Measurements from ENCODE around the gene PHB1.
"Not testable (repeated sequence)": the region's sequence is repeated elsewhere in the genome, so short reads cannot be mapped to it uniquely, and the experiment has no call there.

Gene PHB1

DNA sequence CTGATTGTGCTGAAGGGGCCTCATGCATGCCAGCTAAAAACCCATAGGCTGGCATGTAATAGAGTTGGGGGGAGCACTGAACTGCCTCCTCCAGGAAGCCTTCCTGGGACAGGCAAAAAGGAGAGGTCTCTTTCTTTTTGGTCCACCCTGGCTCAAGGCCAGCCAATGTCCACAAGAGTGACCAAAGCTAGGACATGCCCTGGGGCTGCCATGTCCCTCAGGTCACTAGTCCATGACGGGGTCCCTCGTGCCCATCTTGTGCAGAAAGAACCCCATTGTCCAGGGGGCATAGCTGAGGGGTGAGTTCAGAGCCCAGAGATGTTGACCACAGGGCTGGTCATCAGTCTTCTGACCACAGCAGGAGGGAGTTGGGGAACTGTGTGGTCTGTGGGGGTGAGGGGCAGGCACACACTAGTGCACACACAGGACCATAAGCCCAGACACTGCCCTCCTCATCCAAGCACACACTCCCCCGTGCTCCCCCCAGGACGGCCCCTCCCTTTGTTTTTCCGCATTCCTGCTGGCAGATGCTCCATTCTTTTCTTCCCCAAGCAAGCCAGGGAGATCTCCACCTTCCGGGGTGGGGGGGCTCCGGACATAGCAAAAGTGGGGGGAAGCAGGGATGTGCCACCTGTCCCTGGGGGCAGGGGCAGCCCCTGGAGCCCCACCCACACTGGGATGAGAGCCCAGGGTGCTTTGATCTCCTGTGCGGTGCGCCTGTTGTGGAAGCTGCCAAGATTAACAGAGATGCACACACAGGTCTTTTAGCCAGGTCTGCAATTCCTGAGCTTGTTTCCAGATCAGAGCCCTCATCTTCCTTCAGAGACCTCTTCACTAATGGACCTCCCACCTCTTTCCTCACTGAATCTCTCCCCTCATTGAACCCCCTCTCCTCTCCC is 25.2 kb upstream of the PHB1 start:
- no peak for DNase-seq (ENCODE audit: low read depth in 3 of 3)

DNA sequence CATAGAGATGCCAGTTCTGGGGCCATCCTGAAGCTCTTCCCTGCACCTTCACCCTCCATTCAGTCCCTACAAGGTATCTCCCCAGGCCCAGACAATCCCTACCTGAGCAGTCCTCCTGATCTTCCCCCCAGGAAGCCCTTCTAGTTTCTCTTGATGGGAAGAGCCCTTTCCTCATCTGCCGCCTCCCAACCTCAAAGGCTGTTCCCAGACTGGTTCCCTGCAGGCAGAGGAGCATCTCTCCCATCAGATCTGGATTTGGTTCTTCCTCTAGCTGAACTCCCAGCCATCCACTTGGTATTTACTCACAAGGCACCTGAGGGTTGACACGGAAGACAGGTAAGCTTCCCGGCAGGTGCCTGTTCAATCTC is 24.6 kb upstream of the PHB1 start:
- no peak for DNase-seq (ENCODE audit: low read depth in 3 of 3)

DNA sequence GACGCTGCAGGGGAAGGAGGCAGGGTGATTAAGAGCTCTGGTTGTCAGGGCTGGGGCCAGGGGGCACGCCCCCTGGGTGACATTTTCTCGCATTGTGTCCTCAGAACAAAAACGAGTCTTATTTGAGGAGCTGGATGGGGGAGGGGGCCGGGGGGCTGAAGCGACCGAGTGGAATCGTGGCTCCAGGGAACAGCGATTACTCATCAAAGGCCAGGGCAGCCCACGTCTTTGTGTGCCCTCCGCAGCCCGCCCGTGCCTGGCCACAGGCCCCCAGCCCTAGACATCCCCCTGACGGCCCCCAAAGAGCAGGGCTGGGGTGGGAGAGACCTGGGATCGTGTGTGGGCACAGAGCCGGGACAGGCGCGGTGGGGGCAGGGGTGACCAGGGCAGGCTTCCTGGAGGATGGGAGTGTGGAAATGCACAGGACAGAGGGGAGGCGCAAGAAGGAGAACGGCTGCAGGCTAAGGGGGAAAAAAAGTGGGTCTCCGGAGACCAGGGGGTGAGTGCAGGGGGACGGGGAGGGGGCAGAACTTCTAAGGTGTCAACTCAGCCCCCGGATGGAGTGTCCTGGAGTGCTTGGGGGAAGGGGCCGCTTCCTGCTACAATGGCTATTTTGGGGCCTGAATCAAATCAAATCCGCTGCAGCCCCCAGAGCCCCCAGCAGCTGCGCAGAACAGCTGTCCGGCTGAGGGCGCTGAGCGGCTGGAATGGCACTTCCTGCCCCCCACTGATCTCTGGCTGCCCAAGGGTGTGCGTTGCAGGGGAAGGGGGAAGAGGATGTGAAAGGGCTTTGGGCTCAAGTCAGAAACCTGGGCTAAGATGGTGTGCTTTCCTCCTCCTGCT is 24.0 kb upstream of the PHB1 start:
- DNase-seq (ENCODE audit: low read depth in 3 of 3) = no peak

DNA sequence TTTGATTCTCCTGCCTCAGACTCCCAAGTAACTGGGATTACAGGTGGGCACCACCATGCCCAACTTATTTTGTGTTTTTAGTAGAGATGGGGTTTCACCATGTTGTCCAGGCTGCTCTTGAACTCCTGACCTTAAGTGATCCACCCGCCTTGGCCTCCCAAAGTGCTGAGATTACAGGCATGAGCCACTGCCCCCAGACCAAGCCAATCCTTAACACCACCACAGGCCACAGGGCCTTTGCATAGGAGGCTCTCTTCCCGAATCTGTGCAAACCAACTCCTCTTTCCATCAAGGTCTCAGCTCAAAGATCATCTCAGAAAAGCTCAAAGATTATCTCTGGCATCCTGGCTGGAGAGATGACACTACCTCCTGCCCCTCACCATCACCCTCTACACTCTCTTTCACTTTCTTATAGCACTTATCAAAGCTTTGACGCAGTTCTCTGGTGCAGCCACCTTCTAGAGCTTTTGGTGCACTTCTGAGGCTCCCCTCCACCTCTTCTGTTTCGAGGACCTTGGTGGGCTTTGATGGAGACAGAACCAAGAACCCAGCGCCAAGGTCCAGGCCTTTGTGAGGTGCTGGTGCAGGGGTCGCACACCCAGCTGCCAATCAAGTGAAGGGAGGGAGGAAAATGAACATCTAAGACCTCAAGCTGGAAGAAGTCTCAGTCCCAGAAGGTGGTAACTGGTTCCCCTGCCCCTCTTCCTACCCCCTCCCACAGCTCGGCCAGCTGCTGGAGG is 23.2 kb upstream of the PHB1 start:
- no peak for DNase-seq (ENCODE audit: low read depth in 3 of 3)

DNA sequence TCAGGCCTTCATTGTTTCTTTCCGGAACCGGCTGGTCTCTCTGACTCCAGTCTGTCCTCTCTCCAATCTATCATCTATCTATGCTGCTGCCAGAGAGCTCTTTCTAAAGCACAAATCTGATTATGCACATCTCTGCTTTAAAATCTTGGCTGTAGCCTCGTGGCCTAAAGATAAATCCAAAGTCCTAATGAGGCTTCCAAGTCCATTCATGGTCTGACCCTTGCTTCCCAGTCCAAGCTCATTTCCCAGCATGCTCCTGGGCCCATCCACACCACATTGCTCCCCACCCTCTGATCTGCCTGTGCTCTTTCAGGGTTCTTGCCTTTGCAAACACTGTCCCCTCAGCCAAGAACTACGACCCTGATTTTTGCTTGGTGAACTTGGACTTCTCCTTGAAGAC is 21.5 kb upstream of the PHB1 start:
- DNase-seq (ENCODE audit: low read depth in 3 of 3) = no peak

DNA sequence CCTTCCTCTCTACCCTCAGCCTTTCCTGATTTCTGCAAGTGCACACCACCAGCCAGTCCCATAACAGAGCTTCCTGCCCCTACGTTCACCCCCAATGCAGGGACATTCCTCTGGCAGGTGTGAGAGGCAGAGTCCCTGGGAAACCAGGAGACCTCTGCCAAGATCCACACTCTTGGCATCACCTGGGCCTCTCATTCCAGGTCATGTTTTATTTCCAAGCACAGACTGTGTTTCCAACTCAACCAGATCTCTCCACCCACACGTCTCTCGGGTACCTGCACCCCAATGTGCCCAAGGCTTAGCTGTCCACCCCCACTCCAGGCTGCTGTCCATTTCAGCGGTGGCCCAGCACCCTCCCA is 21.0 kb upstream of the PHB1 start:
- no peak for DNase-seq (ENCODE audit: low read depth in 3 of 3)

DNA sequence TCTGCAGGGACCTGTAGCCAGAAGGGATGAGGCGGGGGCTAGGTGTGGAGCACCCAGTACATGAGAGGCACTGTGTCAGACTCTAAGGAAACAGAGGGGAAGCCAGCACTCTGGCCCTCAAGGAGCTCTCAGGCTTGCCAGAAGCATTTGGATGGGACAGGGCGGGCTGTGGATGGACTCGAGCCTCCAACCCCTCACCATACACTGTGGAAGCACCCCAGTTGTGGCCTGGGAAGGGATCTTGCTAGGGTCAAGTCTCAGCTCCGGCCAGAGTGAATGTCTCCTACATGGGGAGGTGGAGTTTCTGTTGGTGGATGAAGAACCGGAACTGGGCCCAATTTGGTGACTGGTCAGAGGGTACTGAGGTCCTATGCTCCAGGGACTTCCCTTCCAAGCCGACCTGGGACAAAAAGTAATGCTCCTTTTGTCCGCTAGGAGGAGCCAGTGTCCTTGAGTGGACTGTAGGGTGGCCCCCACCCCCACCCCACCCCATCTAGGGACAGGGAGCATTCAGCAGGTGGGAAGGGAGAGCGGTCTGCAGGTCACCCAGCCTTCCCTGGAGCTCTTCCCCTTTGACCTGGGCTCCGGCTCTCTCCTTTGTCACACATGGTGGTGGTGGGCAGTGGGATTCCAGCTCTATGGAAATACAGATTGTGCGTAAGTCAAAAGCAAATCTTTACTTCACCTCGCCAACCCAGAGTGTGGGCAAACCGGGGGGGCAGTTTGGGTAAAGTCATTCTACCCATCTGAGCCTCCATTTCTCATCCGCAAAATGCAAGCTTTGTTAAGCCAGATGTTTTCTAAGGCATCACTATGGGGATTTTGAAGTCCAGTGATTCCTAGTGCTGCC is 20.4 kb upstream of the PHB1 start:
- peak in 2 of 3 experiments; percentile 16 to 27 for DNase-seq (ENCODE audit: low read depth in 3 of 3)

DNA sequence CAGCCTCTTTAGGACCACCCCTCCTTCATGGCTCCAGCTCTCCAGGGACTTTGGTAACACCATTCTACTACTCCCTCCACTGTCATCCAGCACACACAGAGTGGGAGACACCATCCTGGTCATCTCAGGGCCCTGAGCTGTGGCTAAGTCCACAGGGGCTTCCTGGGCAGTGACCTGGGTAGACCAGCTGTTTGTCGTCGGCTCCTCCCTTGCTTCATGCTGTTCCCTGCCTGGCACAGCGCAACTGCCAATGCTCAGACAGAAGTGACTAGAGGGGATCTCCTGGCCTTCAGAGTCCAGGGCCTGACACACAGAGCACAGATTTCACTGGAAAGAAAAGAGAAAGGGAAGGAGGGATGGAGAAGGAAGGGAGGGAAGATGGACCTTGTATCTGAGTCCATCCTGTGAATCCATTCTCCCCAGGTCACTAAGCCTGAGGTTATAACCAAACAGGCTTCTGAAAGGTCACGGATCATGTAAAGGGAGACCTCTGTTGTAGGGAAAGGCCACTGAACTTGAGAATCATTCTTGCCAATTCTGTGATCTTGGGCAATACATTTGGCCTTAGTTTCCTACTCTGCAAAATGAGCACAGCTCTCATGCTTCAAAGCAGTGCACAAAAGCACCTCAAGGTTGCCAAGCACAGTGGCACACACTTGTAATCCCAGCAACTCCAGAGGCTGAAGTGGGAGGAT is 18.5 kb upstream of the PHB1 start:
- DNase-seq (ENCODE audit: low read depth in 3 of 3) = no peak

DNA sequence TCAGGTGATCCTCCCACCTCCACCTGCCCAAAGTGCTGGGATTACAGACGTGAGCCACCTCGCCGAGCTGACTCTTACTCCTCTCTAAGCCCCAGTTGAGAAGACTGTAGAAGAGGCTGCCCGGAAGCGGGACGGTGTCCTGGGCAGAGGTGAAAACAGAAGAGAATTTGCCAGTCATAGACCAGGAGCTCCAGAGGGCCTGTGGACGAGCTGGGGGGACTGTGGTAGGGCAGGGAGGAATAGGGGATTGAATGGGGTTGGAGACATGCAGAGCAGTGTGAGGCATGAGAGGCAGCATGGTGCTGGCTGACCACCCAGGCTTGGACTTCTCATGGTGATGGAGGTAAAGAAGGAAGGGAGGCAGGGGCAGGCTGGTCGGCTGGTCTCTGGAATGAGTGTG is 17.1 kb upstream of the PHB1 start:
- DNase-seq (ENCODE audit: low read depth in 3 of 3) = no peak

DNA sequence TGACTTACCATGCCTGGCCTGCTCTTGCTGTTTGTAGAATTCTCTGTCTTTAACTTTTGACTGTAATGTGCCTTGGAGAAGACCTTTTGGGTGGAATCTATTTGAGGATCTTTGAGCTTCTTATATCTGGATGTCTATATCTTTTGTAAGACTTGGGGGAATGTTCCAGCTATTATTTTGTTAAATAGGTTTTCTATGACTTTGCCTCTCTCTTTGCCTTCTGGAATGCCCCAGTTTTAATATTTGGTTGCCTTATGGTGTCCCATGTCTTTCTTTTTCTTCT is 10.3 kb upstream of the PHB1 start:
- no peak for DNase-seq (ENCODE audit: low read depth in 3 of 3)

DNA sequence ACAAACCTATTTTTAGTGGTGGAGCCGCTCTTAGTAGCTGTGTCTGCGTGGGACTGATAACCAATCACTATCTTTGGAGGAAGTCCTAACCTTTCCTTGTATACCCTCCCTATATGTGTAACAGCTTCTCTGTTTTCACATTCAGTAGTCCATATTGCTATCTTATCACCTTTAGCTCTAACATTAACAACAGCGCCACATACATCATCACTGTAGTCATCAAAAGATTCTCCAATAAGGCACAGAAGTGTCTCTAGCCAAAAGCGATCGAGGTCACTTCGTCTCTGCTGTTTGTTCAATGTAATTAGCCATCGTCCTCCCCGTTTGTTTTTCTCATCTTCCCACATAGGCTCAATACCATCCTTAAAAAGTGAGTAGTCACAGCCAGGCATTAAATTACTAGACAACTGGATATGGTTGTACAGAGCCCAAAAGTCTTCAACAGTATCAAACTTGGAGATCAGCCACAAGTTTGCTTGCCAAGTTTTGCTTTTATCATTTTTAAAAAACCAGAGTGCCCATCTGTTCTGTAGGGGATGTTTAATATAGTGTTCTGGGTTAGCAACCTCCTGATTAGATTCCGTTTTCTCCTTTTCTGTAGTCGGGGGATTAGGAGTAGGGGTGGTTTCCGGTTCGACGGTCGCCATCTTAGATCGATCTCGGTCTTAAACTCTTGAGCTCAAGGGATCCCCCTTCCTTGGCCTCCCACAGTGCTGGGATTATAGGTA is 9.8 kb upstream of the PHB1 start:
- not testable (repeated sequence) for DNase-seq (ENCODE audit: low read depth in 3 of 3)

DNA sequence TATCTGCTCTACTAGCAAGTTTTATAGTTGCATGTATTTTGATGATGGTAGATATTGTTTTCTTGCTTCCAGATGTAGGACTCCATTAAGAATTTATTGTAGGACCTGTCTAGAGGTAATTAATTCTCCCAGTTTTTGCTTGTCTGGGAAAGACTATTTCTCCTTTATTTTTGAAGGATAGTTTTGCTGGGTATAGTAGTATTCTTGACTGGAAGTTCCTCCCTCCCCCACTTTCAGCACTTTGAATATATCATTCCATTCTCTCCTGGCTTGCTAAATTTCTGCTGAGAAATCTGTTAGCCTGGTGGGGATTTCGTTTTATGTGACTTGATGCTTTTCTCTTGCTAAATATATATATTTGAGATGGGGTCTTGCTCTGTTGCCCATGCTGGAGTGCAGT is 8.0 kb upstream of the PHB1 start:
- no peak for DNase-seq (ENCODE audit: low read depth in 3 of 3)

DNA sequence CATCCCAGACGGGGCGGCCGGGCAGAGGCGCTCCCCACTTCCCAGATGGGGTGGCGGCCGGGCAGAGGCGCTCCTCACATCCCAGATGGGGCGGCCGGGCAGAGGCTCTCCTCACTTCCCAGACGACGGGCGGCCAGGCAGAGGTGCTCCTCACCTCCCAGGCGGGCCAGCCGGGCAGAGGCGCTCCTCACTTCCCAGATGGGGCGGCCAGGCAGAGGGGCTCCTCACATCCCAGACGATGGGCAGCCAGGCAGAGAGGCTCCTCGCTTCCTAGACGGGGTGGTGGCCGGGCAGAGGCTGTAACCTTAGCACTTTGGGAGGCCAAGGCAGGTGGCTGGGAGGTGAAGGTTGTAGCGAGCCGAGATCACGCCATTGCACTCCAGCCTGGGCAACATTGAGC is 5.1 kb upstream of the PHB1 start:
- DNase-seq (ENCODE audit: low read depth in 3 of 3) = not testable (repeated sequence)

DNA sequence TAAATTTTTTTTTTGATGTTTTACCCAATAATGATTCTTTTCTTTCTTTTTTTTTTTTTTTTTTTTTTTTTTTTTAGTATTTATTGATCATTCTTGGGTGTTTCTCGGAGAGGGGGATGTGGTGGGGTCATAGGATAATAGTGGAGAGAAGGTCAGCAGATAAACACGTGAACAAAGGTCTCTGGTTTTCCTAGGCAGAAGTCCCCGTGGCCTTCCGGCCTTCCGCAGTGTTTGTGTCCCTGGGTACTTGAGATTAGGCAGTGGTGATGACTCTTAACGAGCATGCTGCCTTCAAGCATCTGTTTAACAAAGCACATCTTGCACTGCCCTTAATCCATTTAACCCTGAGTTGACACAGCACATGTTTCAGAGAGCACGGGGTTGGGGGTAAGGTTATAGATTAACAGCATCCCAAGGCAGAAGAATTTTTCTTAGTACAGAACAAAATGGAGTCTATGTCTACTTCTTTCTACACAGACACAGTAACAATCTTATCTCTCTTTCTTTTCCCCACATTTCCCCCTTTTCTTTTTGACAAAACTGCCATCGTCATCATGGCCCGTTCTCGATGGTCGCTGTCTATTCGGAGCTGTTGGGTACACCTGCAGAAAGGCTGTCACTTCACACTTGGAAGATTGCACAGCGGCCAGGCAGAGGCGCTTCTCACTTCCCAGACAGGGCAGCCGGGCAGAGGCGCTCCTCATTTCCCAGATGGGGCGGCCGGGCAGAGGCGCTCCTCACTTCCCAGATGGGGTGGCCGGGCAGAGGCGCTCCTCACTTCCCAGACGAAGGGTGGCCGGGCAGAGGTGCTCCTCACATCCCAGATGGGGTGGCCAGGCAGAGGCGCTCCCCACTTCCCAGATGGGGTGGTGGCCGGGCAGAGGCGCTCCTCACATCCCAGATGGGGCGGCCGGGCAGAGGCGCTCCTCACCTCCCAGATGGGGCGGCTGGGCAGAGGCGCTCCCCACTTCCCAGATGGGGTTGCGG is 4.4 kb upstream of the PHB1 start:
- DNase-seq (ENCODE audit: low read depth in 3 of 3) = not testable (repeated sequence)

DNA sequence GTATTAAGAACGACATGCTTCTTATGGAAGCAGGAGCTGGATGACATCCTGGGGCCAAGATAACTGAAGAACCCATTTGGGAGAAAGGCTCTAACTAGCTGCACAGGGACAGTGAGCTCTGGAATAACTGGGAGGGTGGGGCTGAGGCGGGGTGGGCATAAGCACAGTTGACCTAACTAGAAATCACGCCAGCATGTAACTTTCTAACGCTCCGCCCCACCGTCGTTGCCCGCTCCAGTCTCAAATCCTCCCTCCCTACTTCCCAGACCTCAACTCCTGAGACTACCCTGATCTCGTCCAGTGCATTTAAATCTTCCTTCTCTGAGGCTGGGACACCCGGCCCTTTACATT is 436 bp downstream of the PHB1 start:
- DNase-seq (ENCODE audit: low read depth in 3 of 3) = no peak

DNA sequence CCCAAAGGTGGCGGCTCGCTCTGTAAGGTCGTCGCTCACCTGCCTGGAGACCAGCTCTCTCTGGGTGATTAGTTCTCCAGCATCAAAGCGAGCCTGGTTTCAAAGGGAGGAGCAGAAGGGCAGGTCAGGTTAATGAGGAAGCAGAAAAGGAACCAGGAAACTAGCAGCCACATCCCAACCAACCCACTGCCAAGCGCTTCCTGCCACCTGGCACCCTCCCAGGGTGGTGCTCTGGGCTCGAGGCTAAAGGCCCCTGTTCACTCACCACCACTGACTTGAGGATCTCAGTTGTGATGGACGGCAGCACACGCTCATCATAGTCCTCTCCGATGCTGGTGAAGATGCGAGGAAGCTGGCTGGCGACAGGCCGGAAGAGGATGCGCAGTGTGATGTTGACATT is 5.6 kb downstream of the PHB1 start:
- DNase-seq (ENCODE audit: low read depth in 3 of 3) = no peak

DNA sequence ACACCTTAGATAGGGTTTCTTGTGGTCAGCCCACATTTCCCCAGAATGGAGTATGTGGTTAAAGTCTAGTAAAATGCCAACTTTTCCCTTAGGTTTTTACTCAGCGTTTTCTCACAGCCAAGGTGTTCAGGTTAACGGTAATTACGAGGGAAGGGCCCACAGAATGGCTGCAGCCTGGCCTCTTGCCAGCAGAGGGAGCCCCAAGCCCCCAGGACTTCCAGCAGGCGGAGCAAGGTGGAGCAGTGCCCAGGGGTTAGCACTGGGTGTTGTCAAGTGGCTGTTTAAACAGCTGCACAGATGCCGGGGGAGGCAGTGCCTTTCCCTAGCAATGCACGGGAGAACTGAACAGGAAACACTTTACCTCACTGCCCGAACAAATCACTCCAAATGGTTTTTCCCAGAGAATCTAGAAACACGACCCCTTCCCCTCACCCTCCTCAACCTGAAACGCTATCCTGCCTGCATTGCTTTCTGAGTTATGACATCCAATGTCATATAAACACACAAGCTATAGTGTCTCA is 6.6 kb downstream of the PHB1 start:
- DNase-seq (ENCODE audit: low read depth in 3 of 3) = peak; percentile 69 to 86 (median 72)

DNA sequence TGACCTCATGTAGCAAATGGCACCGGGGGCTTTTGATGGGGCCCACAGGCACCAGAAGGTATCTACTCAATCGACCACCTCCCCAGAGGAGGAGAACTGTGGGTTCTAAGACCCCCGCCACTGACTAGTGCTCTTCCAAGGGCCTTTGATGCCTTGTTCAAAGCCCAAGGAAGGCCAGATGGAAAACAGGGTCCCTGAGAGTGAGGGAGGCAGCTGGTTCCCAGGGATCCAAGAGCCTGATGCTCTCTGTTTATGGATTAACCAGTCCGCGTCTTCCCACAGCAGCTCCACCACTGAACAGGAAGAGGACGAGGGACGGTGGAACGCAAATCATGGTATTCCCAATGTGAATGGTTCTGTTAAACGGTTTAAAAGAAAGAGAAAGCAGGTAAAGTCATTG is 7.6 kb downstream of the PHB1 start:
- no peak for DNase-seq (ENCODE audit: low read depth in 3 of 3)

DNA sequence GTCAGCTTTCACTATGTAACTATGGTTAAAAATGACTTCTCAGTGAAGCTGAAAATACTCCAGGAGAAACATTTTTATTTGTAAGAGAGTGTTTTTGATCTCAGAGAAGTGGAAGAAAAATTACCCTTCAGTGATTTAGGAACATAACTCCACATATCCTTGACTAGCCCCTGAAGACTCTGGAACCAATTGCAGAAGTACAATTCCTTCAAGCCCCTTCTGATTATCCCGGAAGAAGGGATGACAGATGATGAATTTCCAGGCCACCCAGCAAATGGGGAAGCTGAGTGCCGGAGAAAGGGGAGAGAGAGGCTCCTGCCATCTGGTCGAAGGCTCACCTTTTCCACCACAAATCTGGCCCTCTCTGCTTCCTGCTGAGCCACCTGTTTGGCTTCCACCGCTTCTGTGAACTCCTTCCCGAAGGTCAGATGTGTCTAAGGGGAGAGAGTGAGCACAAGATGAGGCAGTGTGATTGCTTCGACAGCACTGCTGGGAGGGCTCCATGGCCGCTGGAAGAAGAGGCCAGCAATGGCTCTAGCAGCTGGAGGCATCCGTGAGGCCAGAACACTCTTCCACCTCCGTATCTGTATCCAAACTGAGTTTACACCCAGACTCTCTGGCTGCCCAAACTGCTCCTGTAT is 8.1 kb downstream of the PHB1 start:
- DNase-seq (ENCODE audit: low read depth in 3 of 3) = no peak

Data from stimulated activated CD4-positive, alpha-beta T cell treated with anti-CD3 and anti-CD28 coated beads, TNF-alpha, amount 100 ng/mL, for 24 hours (primary cell).